Stimulated activated CD8-positive, alpha-beta memory T cell treated with anti-CD3 and anti-CD28 coated beads, Interleukin-15, amount 100 ng/mL, for 24 hours (primary cell): Measurements from ENCODE around the gene RCAN3.
"Not testable (repeated sequence)": the region's sequence is repeated elsewhere in the genome, so short reads cannot be mapped to it uniquely, and the experiment has no call there.

Experiments used
- DNase-seq: peaks from one replicate; pipeline ENCODE4 v3.0.0-alpha.2; 2020; ENCODE audit warnings: low read depth

The RCAN3 gene

GRCh38 chr1:24502709-24503058 lies at the start of gene RCAN3:
Gene RCAN3, plus strand, starts transcription at chr1:24502836. Its CDS starts 11,537 bp downstream, at chr1:24514373.
- peak; percentile 62 for DNase-seq

- no peak for DNase-seq
Measured at GRCh38 chr1:24452922-24453485, 49.6 kb upstream of the RCAN3 start.

DNA sequence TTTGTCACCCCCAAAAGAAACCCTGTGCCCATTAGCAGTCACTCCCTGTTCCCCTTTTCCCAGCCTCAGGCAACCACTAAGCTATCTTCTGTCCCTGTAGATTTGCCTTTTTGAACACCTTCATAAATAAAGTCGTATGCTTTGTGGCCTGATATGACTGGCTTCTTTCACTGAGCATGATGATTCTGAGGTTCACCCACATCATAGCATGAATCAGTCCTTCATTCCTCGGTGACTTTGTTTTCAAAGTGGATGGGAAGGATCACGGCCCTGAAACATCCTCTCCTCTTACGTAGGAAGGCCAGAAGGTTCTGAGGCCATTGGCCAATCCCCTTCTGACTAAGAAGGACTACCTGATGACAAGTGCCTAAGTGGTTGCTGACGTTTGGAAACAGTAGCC lies 48.0 kb upstream of the RCAN3 start:
- DNase-seq: no peak

DNA sequence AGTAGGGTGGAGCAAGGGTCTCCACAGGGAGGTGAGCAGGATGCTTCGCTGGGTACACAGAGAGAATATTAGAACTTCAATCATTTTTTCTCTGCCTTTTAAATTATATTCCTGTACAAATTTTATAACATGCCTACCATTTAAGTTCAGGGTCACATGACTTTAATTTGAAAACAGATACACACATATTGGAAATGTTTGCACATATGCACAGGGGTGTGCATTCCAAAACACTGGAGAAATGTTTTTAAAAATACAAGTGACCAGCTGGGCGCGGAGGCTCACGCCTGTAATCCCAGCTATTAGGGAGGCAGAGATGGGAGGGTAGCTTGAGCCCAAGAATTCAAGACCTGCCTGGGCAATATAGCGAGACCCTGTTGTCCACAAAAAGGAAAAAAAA lies 47.4 kb upstream of the RCAN3 start:
- no peak for DNase-seq

- no peak for DNase-seq
Measured at GRCh38 chr1:24457866-24458265, 44.8 kb upstream of the RCAN3 start.

- no peak for DNase-seq
Measured at GRCh38 chr1:24459551-24460266, 42.9 kb upstream of the RCAN3 start.

- not testable (repeated sequence) for DNase-seq
Measured at GRCh38 chr1:24462128-24462527, 40.5 kb upstream of the RCAN3 start.

GRCh38 chr1:24463776-24464735 lies 38.6 kb upstream of the RCAN3 start:
- no peak for DNase-seq

DNA sequence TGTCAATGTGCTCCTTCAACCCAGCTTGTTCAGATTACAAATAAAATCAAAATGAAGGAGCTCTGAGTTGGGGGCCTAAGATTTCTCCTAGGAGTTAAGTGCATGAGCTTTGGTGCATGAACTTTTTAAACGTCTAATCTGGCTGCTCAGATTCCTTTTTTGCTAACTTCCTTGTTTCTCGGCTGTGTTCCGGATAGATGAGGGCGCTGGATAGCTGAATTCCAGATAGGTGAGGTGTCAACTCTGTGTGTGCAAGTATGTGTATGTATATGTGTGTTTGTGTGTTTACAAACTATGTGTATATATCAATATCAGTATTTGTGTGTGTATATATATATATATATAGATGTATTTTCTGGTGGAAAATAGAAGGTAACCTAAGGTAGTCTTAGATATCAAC lies 37.5 kb upstream of the RCAN3 start:
- no peak for DNase-seq

DNA sequence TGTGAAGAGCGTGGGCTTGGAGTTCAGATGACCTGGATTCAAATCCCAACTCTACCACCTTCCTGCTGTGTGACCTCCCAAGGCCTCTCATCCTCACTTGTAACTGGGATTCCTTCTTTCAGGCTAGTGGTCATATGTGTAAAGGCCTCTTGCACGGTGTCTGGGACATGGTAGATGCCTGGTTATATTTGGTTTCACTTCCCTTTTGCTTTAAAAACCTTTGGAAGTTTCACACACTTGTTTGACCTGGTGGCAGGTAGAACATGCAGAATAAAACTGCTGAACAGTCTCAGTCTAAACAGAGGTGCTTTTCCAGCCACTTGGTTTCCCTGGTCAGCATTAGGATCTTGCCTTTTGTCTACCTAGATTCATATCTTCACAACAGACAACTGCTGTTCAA lies 37.0 kb upstream of the RCAN3 start:
- no peak for DNase-seq

- no peak for DNase-seq
Measured at GRCh38 chr1:24468685-24469316, 33.8 kb upstream of the RCAN3 start.

DNA sequence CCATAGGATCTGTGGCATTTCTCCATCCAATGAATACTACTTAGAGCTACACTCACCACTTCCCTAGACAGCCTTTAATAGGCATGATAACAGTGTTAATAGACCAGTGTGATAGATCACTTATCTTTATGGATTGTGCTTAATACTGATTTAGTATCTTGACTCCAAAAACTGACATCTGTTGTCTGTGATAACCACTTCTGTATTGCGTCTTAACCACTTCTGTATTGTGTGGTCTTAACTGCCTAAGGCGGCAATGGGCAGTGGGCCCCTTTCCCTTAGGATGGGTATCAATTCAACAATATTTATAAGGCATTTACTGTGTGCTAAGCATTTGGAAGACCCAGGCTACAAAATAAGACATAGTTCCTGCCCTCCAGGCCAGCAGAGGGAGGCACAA lies 32.0 kb upstream of the RCAN3 start:
- no peak for DNase-seq

DNA sequence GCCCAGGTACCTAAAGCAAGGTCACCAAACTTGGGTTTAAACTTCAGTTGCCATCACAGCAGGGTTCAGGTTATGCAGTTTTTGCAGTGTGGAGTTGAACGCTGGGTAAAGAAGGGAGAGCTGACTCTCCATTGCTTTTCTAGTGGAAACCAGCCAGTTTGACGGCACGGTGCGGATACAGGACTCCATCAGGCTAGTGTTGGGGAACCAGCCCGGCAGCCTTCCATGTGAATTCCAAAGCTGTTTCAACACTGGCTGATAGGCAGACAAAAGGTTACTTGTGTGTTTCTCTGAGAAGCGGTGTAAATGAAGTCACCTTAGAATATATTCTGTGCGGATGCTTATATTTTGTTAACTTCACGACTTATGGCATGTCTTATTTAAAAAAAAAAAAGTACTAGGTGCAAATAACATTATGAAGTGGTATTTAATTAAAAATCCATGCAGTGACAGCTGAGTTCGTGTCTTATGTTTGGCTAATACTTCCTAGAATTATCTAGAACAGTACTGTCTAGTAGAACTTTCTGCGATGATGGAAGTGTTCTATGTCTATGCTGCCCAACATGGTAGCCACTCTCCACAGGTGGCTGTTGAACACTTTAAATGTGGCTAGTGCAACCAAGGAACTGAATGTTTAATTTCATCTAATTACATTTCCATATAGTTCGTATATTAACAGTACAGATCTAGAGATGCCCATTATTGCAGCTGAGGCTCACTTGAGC lies 29.9 kb upstream of the RCAN3 start:
- DNase-seq: no peak

DNA sequence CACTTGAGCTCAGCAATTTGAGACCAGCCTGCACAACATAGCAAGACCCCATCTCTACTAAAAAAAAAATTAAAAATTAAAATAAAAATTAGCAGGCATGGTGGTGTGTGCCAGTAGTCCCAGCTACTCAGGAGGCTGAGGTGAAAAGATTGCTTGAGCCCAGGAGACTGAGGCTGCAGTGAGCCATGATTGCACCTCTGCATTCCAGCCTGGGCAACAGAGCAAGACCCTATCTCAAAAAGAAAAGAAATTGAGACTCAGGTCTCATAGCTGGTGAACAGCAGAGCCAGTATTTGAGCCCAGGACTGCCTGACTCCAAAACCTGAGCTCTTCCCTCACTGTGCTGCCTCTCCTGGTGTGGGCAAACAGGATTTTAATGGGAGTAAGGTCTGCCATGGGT lies 28.4 kb upstream of the RCAN3 start:
- no peak for DNase-seq

- no peak for DNase-seq
Measured at GRCh38 chr1:24475700-24476099, 26.9 kb upstream of the RCAN3 start.

DNA sequence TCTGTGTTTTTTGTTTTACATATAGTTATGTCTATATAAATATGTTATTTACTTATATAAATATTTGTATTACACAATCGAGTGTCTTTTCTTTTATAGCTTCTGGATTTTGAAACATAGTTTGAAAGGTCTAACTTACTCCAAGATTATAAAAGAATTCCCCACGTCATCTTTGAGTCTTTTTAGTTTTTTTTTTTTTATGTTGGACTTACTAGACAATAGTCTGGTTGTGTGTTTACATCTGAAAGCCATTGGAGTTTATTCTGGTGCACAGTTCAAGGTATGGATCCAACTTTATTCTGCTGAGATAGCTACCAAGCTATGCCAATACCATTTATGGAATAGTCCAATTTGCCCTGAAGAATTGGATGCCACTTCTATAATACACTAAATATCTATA lies 26.1 kb upstream of the RCAN3 start:
- DNase-seq: no peak

DNA sequence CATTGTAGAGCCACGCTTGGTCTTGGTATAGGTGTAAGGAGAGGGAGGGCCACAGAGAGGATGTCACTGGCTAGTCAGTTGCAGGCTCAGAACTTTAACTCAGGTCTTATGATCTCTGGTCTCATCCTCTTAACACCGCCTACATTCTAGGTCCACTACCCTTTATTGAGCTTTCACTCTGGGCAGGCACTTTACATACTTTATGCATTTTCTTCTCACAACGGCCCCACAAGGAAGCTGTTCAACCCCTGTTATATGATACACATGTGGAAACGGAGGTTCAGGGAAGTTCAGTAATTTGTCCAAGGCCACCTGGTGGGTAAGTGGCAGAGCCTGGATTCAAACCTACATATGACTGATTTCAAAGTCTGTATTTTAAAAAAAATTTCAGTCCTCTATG lies 25.3 kb upstream of the RCAN3 start:
- DNase-seq: no peak

DNA sequence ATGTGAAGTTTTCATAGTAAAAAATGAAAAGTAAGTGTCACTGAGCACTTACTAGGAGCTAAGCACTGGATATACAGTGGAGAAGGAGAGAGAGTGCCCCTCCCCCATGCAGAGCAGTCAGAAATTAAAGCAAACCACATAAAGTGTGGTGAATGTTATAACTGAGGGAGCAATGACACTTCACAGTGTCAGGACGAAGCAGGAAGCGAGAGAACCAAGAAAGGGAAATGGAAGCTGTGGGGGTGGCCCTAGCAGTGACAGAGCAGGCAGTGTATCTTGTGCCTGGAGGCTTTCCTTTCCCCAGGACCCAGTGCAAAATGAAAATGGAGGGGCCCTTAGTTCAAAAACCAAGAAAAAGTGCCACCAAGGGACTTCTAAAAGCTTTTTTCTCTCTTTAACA lies 21.5 kb upstream of the RCAN3 start:
- no peak for DNase-seq

- DNase-seq: no peak
Measured at GRCh38 chr1:24481843-24482610, 20.6 kb upstream of the RCAN3 start.

DNA sequence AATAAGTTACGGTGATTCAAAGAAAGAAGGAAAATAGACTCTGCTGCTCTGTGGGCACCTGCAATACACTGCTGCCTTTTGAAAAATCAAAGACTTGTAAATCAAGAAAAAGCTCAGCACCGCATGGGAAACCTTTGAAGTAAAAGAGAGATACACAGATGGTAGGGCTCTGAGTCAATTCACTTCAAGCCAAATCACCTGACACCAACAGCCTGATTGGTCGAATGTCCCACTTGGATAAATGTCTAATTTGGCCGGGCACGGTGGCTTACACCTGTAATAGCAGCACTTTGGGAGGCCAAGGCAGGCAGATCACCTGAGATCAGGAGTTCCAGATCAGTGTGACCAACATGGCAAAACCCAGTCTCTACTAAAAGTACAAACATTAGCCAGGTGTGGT lies 19.2 kb upstream of the RCAN3 start:
- DNase-seq: no peak

GRCh38 chr1:24484199-24484598 lies 18.4 kb upstream of the RCAN3 start:
- no peak for DNase-seq
